Measurements from ENCODE around the gene KCNIP1.

KCNIP1 gene

DNA sequence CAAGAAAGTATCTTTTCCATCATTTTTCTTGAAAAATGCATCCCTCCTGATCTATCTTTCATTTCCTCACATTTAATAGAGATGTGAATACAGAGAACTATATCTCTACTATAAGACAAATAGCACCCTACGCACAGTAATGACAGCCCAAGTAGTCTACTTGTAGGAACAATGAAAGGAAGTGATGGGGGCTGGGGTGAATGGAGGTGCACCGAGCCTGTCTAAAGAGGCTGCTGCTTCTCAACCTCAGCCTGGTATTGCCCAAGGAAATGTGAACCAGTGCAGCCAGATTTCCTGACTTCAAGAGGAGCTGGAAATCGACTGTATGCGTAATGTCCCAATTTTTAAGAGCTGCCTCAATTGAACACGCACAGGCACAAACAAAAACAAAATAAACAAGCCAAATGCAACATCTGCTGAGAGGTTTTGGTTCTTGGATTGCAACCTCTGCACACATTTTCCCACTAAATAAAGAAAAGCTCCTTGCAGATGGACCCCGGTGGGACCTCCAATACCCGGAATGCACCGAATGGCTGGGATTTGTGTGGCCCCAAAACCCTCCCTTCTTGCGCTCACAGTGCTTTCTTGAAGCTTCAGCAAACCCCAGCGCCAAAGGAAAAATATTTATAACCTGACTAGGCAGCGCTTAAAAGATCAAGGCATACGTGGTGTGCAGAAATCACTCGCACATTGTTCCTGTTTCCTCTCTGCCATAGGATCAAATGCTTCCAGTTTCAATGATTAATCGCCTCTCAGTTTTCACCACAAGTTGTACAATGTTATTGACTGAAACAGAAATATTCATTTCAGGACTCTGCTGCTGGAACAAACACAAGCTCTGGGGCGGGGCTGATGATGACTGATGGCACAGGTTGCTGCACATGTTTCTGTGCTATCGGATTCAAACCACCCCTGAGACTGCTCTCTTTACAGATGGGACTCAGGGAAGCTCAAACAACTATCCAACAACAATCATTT, 68.3 kb downstream of the KCNIP1 start:
- no peaks in the 10 kb centered on the region for H3K9me3 ChIP-seq (ENCODE audit: insufficient read depth, low read depth, low read length)
- H3K9ac ChIP-seq (ENCODE audit: low read depth, low read length): no peak overlapping the region
- H3K27me3 ChIP-seq (ENCODE audit: insufficient read depth, low read length): no peaks in the 10 kb centered on the region
- H3K36me3 ChIP-seq (ENCODE audit: insufficient read depth, low read depth, low read length): no peaks in the 10 kb centered on the region
- no peaks in the 10 kb centered on the region for H3K4me1 ChIP-seq (ENCODE audit: insufficient read depth, low read length)
- H3K4me3 ChIP-seq (ENCODE audit: low read length): no peak overlapping the region
- no peak overlapping the region for H3K27ac ChIP-seq (ENCODE audit: low read length)

DNA sequence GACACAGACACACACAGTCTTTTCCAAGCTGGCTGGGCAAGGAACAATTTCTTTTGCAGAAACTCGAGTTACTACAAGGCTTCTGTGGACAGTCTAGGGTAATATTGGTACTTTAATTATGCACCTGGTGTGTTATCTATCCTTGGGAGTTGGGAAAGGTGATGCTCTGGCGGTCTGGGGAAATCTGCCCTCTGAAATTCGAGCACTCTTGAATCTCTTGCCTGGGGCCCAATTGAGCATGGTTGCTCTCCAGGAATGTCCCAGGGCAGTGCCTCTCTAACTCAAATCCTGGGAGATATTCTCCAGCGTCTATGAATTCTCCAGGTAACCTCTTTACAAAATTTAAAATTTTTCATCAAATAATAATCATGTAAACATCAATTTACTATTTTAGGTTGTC, 69.3 kb downstream of the KCNIP1 start:
- Histone ChIP-seq H3K27ac (ENCODE audit: low read length) (no peak overlapping the region), H3K9ac (ENCODE audit: low read depth, low read length) (no peak overlapping the region), H3K4me3 (ENCODE audit: low read length) (no peak overlapping the region), H3K4me1 (ENCODE audit: insufficient read depth, low read length) (no peaks in the 10 kb centered on the region), H3K27me3 (ENCODE audit: insufficient read depth, low read length) (no peaks in the 10 kb centered on the region), H3K36me3 (ENCODE audit: insufficient read depth, low read depth, low read length) (no peaks in the 10 kb centered on the region), H3K9me3 (ENCODE audit: insufficient read depth, low read depth, low read length) (no peaks in the 10 kb centered on the region)

DNA sequence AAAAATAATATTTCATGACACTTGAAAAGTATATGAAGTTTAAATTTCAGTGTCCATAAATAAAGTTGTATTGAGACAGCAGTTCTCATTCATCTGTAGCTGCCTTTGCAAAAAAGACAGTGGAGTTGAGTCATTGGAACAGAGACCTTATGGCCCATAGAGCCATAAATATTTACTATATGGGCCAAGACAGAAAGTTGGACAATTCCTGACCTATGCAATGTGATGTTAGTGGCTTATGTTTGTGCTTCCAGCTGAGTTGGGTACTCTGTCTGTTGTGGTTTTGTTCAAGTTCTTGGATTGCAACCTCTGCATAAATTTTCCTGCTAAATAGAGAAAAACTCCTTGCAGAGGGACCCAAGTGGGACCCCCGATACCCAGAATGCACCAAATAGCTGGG, 69.8 kb downstream of the KCNIP1 start:
- Histone ChIP-seq H3K4me1 (ENCODE audit: insufficient read depth, low read length) (no peaks in the 10 kb centered on the region), H3K4me3 (ENCODE audit: low read length) (no peak overlapping the region), H3K27me3 (ENCODE audit: insufficient read depth, low read length) (no peaks in the 10 kb centered on the region), H3K9ac (ENCODE audit: low read depth, low read length) (no peak overlapping the region), H3K36me3 (ENCODE audit: insufficient read depth, low read depth, low read length) (no peaks in the 10 kb centered on the region), H3K9me3 (ENCODE audit: insufficient read depth, low read depth, low read length) (no peaks in the 10 kb centered on the region), H3K27ac (ENCODE audit: low read length) (no peak overlapping the region)

DNA sequence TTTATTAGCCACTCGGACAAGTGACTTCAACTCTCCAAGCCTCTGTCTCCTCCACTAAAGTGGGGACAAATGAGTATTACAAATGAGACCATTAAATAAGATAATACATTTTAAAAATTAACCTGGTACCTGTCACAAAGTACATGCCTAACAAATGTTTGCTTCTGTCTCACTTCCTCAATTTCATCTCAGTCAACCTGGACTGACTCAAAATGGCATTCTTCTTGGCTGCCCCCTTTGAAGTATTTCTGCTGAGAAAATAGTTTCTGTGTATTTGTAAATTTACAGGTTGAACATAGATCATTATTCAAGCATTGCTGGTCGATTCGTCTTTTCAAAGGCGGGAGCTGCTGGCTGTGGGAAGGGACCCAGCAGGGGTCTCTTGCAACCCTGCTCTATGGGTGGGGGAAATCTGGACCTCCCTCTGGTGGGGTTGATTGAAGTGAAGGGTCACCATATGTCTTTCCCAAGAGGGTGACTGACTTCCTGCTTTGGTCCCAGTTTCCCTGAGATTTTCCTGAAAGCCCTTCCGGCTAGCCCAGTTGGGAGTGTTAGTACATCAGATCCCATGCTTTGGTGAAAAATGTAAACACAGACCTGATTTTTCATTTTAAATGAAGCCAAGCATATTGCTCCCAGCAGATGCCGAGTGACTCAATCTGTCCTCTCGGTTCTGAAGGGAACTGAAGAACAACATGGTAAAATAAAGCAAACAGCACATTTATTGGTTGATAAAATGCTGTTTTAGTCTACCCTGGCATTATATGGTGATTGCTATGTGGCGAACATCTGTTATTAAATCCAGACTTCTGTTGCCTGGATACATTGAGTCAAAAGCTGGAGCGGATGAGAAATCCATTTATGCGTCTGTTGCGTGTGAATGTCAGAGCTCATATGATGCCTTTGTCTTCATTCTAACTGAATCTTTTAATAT, 73.0 kb downstream of the KCNIP1 start:
- Histone ChIP-seq H3K36me3 (ENCODE audit: insufficient read depth, low read depth, low read length) (no peaks in the 10 kb centered on the region), H3K4me3 (ENCODE audit: low read length) (no peak overlapping the region), H3K9me3 (ENCODE audit: insufficient read depth, low read depth, low read length) (peaks cover 5% of the 10 kb centered on the region; the same call in 1 of the 2 replicates), H3K4me1 (ENCODE audit: insufficient read depth, low read length) (no peaks in the 10 kb centered on the region; the same call in 1 of the 2 replicates), H3K27ac (ENCODE audit: low read length) (no peak overlapping the region), H3K9ac (ENCODE audit: low read depth, low read length) (no peak overlapping the region), H3K27me3 (ENCODE audit: insufficient read depth, low read length) (no peaks in the 10 kb centered on the region)

DNA sequence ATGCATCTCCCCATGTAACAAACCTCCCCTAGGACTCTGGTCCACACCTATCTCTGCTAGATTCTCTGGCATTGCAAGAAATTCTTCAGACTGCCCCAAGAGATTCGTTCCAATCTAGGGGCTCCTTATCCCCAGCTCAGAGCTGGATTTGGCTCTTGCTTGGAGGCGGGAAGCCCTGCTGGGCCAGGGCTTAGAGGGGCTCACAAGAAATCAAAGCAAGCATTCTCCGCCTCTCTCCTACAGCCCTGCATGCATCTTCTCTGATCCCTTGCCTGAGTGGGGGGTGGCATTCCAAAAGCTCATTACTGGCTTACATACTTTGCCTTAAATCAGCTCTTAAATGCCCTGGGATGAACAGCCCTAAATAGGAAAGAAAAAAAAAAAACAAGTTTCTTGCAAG, 75.8 kb downstream of the KCNIP1 start:
- no peak overlapping the region for H3K9ac ChIP-seq (ENCODE audit: low read depth, low read length)
- H3K4me3 ChIP-seq (ENCODE audit: low read length): no peak overlapping the region
- H3K9me3 ChIP-seq (ENCODE audit: insufficient read depth, low read depth, low read length): peaks cover 5% of the 10 kb centered on the region; the same call in 1 of the 2 replicates
- no peaks in the 10 kb centered on the region; the same call in 1 of the 2 replicates for H3K4me1 ChIP-seq (ENCODE audit: insufficient read depth, low read length)
- no peaks in the 10 kb centered on the region for H3K27me3 ChIP-seq (ENCODE audit: insufficient read depth, low read length)
- H3K36me3 ChIP-seq (ENCODE audit: insufficient read depth, low read depth, low read length): no peaks in the 10 kb centered on the region
- H3K27ac ChIP-seq (ENCODE audit: low read length): no peak overlapping the region

DNA sequence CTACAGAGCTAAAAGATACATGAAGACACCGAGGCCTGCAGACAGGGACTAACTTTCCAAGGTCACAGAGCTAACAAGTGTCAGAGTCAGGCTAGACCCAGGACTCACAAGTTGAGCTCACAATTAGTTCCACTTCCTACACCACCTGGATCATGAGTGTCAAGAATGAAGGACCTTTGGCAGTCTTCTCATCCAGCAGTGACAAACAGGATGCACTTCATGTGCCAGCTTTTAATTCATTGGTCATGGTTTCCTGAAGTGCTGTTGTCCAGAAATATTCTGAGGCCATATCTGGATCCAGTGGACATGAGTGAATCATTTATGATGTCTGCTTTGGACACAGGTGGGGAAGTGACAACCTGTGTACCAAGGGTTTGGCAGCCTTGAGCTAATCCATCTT, 77.4 kb downstream of the KCNIP1 start:
- Histone ChIP-seq H3K36me3 (ENCODE audit: insufficient read depth, low read depth, low read length) (no peaks in the 10 kb centered on the region), H3K9ac (ENCODE audit: low read depth, low read length) (no peak overlapping the region), H3K27ac (ENCODE audit: low read length) (no peak overlapping the region), H3K27me3 (ENCODE audit: insufficient read depth, low read length) (no peaks in the 10 kb centered on the region), H3K9me3 (ENCODE audit: insufficient read depth, low read depth, low read length) (peaks cover 5% of the 10 kb centered on the region; the same call in 1 of the 2 replicates), H3K4me3 (ENCODE audit: low read length) (no peak overlapping the region), H3K4me1 (ENCODE audit: insufficient read depth, low read length) (no peaks in the 10 kb centered on the region; the same call in 1 of the 2 replicates)

DNA sequence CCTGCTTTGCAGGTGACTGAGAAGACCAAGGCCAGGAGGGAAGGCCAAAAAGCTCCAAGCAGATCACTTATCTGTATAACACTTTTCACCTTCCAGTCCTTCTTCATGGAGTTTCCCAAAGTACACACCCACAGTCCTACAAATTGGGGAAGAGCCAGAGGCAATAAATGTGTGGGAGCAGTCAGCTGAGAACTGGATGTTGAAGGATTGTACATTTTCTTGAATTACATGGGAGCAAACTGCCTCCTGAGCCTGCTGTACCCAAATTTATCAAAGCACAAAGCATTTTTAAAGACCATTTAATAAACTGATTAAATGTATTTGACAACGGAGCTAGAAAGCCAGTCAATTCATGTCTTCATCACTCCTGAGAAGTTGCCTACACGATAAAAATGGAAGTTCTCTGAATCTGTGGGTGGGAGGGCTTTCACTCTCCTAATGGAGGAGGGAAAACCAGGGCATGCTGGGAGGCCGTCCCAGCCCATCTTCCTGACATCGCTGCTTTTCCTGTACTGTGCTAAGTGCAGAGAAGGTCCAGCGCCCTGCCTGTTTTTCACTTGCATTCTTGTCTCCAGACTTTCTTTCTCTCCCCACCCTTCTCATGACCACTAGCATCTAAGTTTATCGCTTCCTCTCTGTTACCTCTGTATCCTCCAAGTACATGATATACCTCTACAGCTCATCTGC, 79.0 kb downstream of the KCNIP1 start:
- Histone ChIP-seq H3K27ac (ENCODE audit: low read length) (no peak overlapping the region), H3K27me3 (ENCODE audit: insufficient read depth, low read length) (no peaks in the 10 kb centered on the region)

DNA sequence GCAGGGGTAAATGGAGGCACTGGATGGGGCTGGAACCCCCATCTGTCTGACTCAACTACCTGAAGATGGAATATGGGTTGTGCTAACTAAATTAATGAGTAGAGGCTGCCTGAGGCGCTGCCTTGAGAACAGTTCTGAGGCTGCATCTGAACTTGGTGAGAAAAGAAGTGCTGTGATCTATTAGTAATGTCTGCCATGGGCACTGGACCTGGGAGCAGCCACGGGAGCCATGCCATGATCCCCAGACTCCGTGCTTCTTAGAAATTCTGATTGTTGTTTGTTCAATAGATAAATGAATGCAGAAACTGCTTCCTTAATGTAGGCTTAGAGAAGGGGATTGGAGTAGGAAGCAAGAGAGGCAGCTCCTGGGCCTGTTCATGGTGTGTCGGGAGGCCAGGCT, 80.2 kb downstream of the KCNIP1 start:
- H3K4me3 ChIP-seq (ENCODE audit: low read length): no peak overlapping the region
- no peaks in the 10 kb centered on the region; the same call in 1 of the 2 replicates for H3K4me1 ChIP-seq (ENCODE audit: insufficient read depth, low read length)
- no peak overlapping the region for H3K9ac ChIP-seq (ENCODE audit: low read depth, low read length)
- H3K27me3 ChIP-seq (ENCODE audit: insufficient read depth, low read length): no peaks in the 10 kb centered on the region
- H3K27ac ChIP-seq (ENCODE audit: low read length): no peak overlapping the region
- peaks cover 1% of the 10 kb centered on the region; the same call in 1 of the 2 replicates for H3K9me3 ChIP-seq (ENCODE audit: insufficient read depth, low read depth, low read length)
- no peaks in the 10 kb centered on the region for H3K36me3 ChIP-seq (ENCODE audit: insufficient read depth, low read depth, low read length)

More for the DNA sequence above, 79.0 kb downstream of the KCNIP1 start:
- Histone ChIP-seq H3K4me1 (ENCODE audit: insufficient read depth, low read length) (no peaks in the 10 kb centered on the region; the same call in 1 of the 2 replicates), H3K36me3 (ENCODE audit: insufficient read depth, low read depth, low read length) (no peaks in the 10 kb centered on the region), H3K9ac (ENCODE audit: low read depth, low read length) (no peak overlapping the region), H3K4me3 (ENCODE audit: low read length) (no peak overlapping the region), H3K9me3 (ENCODE audit: insufficient read depth, low read depth, low read length) (peaks cover 5% of the 10 kb centered on the region; the same call in 1 of the 2 replicates)

DNA sequence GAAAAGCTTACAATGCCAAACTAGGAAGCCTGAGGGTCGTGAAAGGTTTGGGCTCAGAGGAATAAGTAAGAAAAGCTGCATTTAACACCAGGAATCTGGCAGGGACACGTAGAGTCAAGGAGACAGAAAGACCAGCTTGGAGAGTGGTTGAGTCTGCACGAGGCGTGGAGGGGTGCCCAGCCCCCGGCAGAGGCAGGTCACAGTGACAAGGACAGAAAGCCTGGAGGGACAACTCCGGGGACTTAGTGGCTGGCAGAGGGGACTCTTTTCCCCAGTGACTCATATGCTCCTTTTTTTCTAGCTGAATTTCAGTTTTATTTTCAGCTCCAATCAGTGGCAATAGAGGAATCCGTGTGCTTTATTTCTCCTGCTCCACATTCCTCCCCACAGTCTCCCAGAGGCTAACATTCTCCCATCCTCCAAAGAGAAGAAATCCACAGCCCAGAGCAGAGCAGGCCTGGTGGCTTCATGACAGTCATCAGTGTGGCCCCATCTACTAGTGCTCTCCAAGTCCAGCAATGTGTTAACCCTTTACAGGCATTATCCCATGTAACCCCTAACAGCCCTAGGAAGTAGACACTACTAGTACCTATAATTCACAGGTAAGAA, 80.7 kb downstream of the KCNIP1 start:
- no peaks in the 10 kb centered on the region for H3K9me3 ChIP-seq (ENCODE audit: insufficient read depth, low read depth, low read length)
- H3K27ac ChIP-seq (ENCODE audit: low read length): no peak overlapping the region
- H3K27me3 ChIP-seq (ENCODE audit: insufficient read depth, low read length): no peaks in the 10 kb centered on the region
- H3K4me3 ChIP-seq (ENCODE audit: low read length): no peak overlapping the region
- H3K4me1 ChIP-seq (ENCODE audit: insufficient read depth, low read length): no peaks in the 10 kb centered on the region; the same call in 1 of the 2 replicates
- H3K9ac ChIP-seq (ENCODE audit: low read depth, low read length): no peak overlapping the region
- no peaks in the 10 kb centered on the region for H3K36me3 ChIP-seq (ENCODE audit: insufficient read depth, low read depth, low read length)

DNA sequence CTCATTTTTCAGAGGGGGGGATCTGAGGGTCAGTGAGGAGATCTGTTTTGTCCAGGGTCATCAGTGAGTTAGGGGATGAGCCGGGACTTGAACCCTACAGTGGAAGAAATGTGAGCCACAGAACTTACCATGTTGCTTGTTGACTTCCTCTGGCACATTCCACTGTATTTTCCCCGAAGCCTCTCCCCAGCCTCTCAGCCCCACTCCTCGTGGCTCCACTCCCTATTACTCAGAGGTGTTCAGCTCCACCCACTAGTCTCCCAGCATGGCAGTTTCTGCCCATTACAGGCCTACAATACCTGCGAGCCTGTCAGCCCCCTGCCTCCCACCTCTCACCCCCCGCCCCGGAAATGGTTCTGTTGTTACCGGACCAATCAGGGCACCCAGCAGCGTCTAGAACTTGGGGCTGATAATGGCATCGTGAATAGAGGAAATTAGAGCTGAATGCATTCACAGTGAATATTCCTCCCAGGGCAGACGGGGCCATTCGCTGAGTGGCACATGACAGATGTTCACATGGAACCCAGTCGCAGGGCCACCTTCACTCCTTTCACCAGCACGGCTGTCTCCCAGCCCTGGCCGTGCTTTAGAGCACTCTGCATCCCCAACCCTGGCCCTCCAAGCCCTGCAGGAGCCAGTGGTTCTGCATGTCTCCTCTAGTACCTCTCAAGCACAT, 81.6 kb downstream of the KCNIP1 start:
- Histone ChIP-seq H3K9me3 (ENCODE audit: insufficient read depth, low read depth, low read length) (no peaks in the 10 kb centered on the region), H3K27ac (ENCODE audit: low read length) (no peak overlapping the region), H3K9ac (ENCODE audit: low read depth, low read length) (no peak overlapping the region), H3K4me1 (ENCODE audit: insufficient read depth, low read length) (no peaks in the 10 kb centered on the region), H3K4me3 (ENCODE audit: low read length) (no peak overlapping the region), H3K27me3 (ENCODE audit: insufficient read depth, low read length) (no peaks in the 10 kb centered on the region), H3K36me3 (ENCODE audit: insufficient read depth, low read depth, low read length) (no peaks in the 10 kb centered on the region)
